Cardiac fibroblast (primary cell): Measurements from ENCODE around the gene GRID2.
"Not testable (repeated sequence)": the region's sequence is repeated elsewhere in the genome, so short reads cannot be mapped to it uniquely, and the experiment has no call there.

ENCODE experiments used
- DNase-seq, 2 donors: peaks; one replicate each; pipeline versions ENCODE4 v3.0.0 to v3.0.0-alpha.2; 2010; ENCODE audit warnings: low read depth in 2 of 2
- H3K4me3 ChIP-seq, 2 donors: replicated peaks in 1 of 2; 1 replicate in 1 of 2; 2 replicates in 1 of 2; pipeline ENCODE4 v1.5.1; 2011; ENCODE audit warnings: low read depth in 2 of 2, low read length in 2 of 2, mild to moderate bottlenecking in 2 of 2, moderate library complexity in 1 of 2
- TF ChIP-seq, protein P1 (sequence below): IDR thresholded peaks from one replicate; pipeline ENCODE4 v1.5.1; 2011; ENCODE audit warnings: low read depth, mild to moderate bottlenecking, low read length, inconsistent platforms

GRID2 gene

DNA sequence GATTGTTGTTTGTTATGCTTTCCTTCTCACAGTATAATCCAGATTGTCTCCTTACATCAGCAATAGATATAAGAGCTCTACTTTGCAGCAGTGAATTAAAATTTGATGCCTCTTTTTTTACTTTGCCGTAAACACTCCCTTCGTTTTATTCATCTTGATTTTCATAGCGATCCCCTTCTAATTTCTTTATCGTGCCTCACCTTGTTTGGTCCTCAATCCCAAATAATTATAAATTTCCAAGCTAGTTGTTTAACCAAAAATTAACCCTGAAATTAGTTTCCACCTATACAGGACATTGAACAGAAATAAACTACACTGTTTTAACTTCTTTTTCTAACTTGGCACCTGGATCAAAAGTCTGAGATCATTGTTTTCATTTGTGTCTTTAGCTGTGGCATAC lies 35.1 kb upstream of the GRID2 start:
- DNase-seq, result no peak
- TF ChIP-seq, protein P1, sequence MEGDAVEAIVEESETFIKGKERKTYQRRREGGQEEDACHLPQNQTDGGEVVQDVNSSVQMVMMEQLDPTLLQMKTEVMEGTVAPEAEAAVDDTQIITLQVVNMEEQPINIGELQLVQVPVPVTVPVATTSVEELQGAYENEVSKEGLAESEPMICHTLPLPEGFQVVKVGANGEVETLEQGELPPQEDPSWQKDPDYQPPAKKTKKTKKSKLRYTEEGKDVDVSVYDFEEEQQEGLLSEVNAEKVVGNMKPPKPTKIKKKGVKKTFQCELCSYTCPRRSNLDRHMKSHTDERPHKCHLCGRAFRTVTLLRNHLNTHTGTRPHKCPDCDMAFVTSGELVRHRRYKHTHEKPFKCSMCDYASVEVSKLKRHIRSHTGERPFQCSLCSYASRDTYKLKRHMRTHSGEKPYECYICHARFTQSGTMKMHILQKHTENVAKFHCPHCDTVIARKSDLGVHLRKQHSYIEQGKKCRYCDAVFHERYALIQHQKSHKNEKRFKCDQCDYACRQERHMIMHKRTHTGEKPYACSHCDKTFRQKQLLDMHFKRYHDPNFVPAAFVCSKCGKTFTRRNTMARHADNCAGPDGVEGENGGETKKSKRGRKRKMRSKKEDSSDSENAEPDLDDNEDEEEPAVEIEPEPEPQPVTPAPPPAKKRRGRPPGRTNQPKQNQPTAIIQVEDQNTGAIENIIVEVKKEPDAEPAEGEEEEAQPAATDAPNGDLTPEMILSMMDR, result no peak
- no peak overlapping the region for H3K4me3 ChIP-seq

DNA sequence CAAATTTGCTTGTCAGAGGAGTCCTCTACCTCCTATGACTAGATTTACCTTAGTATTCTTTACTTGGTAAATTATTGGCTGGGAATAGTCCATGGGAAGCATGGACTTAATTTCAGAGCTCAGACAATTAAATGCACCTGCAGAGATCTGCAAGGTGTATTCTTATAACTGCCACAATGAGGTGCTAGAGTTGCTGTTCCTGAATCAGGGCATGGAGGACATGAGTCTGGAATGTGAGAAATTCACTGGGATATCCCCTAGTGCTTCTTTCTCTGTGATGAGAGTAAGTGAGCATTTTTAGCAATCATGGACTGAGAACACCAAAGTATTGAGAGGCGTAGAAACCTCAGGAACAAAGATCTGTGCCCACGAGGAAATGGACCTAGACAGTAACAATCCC lies 32.9 kb upstream of the GRID2 start:
- TF ChIP-seq, protein P1, result no peak
- H3K4me3 ChIP-seq, result no peak overlapping the region
- DNase-seq, result no peak

DNA sequence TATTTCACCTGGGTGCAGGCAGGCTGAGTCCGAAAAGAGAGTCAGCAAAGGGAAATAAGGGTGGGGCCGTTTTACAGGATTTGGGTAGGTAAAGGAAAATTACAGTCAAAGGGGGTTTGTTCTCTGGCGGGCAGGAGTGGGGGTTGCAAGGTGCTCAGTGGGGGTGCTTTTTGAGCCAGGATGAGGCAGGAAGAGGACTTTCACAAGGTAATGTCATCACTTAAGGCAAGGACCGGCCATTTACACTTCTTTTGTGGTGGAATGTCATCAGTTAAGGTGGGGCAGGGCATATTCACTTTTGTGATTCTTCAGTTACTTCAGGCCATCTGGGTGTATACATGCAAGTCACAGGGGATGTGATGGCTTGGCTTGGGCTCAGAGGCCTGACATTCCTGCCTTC lies 32.2 kb upstream of the GRID2 start:
- not testable (repeated sequence) for DNase-seq, H3K4me3 ChIP-seq

DNA sequence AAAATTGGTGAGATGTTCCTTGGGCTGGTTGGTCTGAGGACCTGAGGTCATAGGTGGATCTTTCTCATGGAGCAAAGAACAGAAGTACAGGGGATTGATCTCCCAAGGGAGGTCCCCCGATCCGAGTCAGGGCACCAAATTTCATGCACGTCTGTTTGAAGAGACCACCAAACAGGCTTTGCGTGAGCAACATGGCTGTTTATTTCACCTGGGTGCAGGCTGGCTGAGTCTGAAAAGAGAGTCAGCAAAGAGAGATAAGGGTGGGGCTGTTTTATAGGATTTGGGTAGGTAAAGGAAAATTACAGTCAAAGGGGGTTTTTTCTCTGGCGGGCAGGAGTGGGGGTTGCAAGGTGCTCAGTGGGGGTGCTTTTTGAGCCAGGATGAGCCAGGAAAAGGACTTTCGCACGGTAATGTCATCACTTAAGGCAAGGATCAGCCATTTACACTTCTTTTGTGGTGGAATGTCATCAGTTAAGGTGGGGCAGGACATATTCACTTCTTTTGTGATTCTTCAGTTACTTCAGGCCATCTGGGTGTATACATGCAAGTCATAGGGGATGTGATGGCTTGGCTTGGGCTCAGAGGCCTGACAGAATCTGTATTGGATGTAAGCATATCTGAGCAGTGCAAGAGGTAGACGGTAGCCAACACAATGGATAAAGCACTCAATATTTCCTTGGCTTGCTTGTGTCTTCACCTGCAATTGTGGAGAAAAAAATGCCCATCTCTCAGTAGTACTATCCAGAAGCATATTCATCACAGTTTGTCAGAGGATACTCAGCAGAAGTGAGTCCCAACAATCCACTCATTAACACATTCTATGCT lies 26.5 kb upstream of the GRID2 start:
- DNase-seq, H3K4me3 ChIP-seq: not testable (repeated sequence)

DNA sequence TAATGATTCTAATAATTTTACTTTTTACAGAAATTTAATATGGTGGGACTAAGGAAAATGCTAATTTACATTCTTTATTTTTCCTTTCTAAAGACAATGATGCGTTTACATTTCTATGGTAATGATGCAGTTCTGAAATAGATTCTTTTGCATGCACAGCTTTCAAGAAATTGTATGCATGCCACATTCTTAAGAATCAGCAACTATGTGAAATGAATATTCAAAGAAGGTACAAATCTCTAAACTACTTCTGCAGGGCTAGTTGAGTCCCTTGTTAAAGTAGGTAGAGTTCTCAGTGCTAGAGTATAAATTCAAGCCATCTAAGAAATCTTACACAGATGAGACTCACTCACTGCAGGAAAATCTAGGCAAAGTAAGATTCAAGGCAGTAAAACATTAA lies 24.5 kb upstream of the GRID2 start:
- DNase-seq, result no peak
- TF ChIP-seq, protein P1, result no peak
- H3K4me3 ChIP-seq, result no peak overlapping the region

DNA sequence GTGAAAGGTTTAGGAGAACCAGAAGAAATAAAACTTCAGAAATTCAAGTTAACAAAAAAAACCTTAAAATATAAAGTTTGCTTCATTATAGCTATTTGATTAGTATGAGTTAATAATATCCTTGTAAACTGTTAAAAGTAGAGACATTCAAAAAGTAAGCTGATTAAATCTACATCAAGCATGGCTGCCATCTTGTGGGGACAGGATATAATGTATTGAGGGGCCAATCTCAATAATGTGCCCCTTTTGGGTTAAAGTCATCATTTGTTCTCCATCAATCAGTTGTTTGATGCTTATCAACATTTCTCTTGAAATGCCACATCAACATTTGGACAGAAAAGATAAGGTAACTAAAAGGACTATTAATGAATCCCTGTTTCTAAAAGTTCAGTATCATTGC lies 4.6 kb upstream of the GRID2 start:
- DNase-seq, result peak; percentile 30 to 46
- no peak overlapping the region for H3K4me3 ChIP-seq
- TF ChIP-seq, protein P1, result peak; percentile 40

DNA sequence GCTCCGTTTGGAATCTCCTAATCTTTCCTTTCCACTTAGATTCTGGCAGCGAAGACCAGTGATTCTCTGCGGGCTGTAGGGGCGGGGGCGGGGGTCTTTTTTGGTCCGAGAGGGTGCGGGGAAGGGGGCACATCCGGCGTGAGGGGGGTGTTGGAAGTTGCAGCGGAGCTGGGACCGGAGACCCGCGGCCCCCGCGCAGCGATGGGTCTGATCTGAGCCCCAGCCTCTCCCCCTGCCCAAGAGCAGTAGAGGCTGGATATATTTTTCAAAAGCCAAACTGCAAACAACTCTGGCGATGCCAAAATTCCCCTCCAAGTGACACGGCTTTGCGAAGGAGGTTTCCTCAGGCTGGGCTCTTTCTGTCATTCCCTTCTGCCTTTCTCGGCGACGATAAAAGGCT lies 355 bp downstream of the GRID2 start:
- H3K4me3 ChIP-seq, result peak overlapping the region in 1 of 2 donors; percentile 11
- TF ChIP-seq, protein P1, result no peak

DNA sequence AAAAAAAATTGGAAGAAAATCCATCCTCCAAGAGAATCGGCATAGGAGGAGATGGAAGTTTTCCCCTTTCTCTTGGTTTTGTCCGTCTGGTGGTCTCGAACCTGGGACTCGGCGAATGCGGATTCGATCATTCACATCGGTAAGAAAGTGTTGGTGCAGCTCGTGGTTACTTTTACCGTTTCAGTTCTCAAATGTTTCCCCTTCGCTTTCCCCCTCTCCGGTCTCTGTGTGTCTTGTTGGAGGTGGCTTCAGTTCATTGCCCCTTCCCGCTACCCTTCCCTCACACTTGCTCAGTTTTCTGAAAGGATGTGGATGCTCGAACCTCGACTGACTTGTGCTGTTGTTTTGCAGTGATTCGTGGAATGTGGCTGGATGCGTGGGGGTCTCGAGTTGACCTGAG lies 840 bp downstream of the GRID2 start:
- DNase-seq, result peak in 1 of 2 donors; percentile 2
- TF ChIP-seq, protein P1, result no peak
- H3K4me3 ChIP-seq, result peak overlapping the region in 1 of 2 donors; percentile 40

More for the DNA sequence above, 355 bp downstream of the GRID2 start:
- DNase-seq, result no peak
